HG03175 (cell line): ENCODE measurements around the gene FAM161A.
"Not testable (repeated sequence)": the region's sequence is repeated elsewhere in the genome, so short reads cannot be mapped to it uniquely, and the experiment has no call there.

ENCODE experiments used
- ATAC-seq: cut with Tn5 transposase; IDR thresholded peaks from one replicate; pipeline ENCODE4 v1.9.1; 2021; ENCODE audit warnings: mild to moderate bottlenecking, moderate library complexity; ENCODE audit not compliant: unreplicated experiment

FAM161A gene, protein sequence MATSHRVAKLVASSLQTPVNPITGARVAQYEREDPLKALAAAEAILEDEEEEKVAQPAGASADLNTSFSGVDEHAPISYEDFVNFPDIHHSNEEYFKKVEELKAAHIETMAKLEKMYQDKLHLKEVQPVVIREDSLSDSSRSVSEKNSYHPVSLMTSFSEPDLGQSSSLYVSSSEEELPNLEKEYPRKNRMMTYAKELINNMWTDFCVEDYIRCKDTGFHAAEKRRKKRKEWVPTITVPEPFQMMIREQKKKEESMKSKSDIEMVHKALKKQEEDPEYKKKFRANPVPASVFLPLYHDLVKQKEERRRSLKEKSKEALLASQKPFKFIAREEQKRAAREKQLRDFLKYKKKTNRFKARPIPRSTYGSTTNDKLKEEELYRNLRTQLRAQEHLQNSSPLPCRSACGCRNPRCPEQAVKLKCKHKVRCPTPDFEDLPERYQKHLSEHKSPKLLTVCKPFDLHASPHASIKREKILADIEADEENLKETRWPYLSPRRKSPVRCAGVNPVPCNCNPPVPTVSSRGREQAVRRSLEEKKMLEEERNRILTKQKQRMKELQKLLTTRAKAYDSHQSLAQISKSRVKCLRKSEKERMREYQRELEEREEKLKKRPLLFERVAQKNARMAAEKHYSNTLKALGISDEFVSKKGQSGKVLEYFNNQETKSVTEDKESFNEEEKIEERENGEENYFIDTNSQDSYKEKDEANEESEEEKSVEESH

GRCh38 chr2:61853847-61854563 is at the start of gene FAM161A:
Gene FAM161A, minus strand, starts transcription at chr2:61854060. Its CDS starts 19 bp downstream, at chr2:61854041.
- peak; percentile 81 for ATAC-seq

DNA sequence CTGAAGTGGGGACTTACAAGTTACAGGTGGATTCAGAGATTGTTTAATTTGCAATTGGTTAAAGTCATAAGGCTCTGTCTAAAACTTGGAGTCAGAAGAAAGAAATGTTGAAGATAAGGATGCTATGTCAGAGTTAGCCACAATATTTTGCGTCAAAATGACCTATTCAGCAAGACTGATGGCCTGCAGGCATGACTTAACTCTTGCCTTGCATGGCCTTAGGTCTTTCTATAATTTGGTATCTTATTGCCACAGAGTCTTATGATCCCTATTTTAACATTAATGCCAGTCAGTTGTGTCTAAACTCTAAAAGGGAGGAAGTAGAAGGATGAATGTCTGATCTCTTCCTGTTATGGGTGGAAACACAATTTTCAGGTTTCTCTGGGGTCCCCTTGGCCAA is 46.4 kb upstream of the FAM161A start:
- no peak for ATAC-seq

- ATAC-seq = no peak
These were observed 45.0 kb upstream of the FAM161A start for GRCh38 chr2:61898810-61899209.

DNA sequence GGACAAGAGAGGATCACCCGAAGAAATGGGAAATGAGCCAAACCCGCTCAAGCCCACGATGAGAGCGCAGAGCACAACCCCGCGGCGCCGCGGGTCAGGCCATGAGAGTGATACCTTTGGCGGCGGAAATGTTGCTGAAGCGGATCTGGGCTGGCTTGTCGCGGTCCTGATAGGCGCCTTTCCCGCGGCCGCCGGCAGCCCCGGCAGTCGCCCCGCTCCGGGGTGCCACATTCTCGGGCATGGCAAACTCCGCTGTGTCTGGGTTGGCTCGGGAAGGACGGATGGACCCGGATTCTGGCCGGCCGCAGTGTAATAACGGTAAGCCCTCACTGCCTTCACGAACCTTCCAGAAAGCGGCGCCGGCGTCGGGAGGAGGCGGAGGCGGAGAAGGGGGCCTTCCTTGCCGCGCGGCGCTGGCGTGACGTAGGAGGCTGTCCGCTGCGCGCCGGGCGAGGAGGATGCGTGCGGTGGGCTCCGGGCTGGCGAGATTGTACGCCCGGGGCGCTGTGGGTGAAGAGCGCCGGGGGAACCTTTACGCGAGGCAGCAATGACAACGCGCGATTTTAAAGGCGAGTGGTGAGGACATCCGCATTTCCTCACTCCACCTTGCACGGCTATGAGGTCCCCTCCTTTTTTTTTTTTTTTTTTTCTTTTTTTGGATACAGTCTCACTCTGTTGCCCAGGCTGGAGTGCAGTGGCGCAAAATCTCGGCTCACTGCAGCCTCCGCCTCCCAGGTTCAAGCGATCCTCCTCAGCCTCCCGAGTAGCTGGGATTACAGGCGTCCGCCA is 34.6 kb upstream of the FAM161A start, which contains the start of gene CCT4:
Gene CCT4, minus strand, starts transcription at position 390 of the 789 bp plus-strand sequence. Its CDS starts 149 bp downstream, at position 241.
- ATAC-seq = peak; percentile 82

GRCh38 chr2:61887717-61888266 is 33.9 kb upstream of the FAM161A start:
- no peak for ATAC-seq

- ATAC-seq = no peak
These were observed 32.2 kb upstream of the FAM161A start for GRCh38 chr2:61885896-61886603.

- ATAC-seq = no peak
These were observed 29.0 kb upstream of the FAM161A start for GRCh38 chr2:61882850-61883249.

GRCh38 chr2:61879351-61879750 is 25.5 kb upstream of the FAM161A start:
- not testable (repeated sequence) for ATAC-seq

DNA sequence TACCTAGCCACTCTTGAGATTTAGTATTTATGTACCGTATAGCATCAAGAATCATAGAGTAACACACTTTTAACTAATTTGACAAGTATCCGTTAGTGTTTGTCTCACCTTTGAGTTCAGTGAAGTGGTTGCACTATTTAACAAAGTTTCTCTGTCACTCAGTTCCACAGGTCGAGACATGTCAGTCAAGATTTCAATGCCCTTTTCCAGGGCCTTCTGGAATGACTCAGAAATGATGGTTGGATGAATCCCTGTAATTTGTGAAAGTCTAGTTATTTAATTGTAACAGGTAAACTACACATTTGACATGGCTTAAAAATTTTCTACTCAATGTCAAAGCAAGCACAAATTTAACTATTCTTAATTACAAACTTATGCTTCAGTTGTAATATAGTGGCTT is 24.9 kb upstream of the FAM161A start:
- ATAC-seq = no peak

GRCh38 chr2:61877571-61878245 is 23.8 kb upstream of the FAM161A start:
- ATAC-seq = no peak

DNA sequence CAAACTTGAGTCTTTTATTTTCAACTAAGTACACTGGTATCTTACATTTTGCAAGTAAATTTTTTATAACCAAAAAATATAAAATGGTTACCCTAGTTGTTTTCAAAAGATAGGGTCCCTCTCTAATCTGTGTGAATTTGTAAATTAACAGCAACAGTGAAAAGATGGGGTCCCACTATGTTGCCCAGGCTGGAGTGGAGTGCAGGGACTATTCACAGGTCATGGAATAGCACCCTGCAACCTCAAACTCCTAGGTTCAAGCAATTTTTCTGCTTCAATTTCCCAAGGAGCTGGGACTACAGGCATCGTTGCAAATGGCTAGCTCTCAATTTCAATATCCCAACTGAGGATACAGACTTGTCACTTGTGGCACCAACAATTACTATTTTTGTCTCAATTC is 22.5 kb upstream of the FAM161A start:
- no peak for ATAC-seq

DNA sequence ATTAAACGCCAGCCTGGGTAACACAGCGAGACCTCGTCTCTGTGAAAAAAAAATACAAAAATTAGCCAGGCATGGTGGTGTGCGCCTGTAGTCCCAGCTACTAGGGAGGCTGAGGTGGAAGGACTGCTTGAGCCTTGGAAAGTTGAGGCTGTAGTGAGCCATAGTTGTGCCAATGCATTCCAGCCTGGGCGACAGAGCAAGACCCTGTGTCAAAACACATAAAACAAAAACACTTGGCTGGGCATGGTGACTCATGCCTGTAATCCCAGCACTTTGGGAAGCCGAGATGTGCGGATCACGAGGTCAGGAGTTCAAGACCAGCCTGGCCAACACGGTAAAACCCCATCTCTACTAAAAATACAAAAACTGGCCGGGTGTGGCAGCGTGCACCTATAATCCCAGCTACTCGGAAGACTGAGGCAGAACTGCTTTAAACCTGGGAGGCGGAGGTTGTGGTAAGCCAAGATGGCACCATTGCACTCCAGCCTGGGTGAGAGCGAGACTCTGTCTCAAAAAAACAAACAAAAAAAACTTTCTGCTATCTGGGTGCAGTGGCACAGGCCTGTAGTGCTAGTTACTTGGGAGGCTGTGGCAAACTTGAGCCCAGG is 12.7 kb upstream of the FAM161A start:
- ATAC-seq = not testable (repeated sequence)

DNA sequence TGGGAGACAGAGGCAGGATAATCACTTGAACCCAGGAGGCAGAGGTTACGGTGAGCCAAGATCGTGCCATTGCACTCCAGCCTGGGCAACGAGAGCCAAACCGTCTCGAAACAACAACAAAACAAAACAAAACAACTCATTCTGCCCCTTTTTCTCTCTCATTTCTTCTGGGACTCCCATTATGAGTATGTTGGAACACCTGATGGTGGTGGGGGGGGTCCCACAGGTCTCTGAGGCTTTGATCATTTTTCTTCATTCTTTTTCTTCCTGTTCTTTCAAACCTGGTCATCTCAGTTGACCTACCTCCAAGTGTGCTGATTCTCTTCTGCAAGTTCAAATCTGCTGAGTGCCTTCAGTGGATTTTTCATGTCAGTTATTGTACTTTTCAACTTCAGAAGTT is 8.2 kb upstream of the FAM161A start:
- no peak for ATAC-seq

DNA sequence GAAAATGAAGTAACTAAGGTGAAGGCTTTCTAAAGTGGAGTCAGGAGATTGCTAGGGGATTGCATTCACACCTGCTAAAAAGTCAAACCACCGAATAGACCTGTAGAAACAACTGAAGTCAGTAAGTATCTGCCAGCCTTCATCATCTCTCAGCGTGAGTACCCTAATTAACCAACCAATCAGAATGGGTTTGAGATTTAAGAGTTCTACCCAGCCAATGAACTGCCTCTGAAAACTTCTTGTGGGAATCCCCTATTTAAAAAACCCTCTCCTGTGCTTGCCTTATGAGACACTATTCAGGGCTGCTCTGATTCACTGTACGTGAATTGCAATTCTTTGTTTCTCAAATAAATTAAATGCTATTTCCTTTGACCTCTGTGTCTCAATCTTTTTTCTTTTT is 3.4 kb upstream of the FAM161A start:
- ATAC-seq = no peak

DNA sequence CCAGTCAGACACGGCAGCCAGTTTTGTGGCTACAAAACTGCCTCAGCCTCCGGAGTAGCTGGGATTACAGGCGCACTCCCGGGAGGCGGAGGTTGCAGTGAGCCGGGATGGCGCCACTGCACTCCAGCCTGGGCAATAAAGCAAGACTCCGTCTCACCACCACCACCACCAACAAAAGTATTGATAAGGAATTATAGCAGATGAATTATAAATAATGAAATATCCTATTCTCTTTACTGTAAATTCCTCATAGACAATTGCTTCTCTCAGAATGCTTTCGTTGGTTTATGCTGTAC is 1.4 kb upstream of the FAM161A start:
- no peak for ATAC-seq

DNA sequence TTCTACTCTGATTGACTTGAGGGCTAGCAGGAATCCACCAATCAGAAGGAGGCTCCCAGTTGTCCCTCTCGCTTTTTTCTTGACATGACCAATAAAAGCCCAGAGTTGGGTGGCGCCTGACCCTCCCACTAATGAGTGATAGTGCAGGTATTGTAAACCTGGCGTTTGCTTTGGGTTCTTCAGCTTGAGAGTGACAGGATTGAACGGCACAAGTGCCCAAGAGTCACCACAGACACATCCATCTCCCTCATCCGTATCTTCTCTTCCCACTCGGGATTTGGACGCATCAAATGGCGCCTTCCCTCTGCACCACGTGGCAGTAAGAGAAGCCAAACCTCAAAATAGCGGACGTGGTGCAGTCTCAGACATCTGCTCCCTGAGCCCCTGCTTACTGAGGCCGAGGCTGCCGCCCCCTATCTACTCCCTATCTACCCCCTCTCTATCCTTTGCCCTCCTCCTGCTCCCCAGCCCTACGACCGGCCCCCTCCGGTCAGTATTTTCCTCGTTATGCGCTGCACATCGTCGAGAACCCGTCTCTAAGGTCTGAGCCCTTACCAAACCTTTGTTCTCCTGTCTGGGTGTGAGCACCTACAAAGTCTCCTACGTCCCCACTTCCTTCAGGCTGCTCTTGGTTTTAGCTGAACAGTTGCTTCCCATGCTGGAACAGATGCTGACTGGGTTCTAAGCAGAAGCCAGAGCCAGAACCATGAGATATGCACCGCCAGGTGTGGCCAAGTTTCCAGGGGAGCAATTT is 881 bp upstream of the FAM161A start:
- peak; percentile 94 for ATAC-seq

DNA sequence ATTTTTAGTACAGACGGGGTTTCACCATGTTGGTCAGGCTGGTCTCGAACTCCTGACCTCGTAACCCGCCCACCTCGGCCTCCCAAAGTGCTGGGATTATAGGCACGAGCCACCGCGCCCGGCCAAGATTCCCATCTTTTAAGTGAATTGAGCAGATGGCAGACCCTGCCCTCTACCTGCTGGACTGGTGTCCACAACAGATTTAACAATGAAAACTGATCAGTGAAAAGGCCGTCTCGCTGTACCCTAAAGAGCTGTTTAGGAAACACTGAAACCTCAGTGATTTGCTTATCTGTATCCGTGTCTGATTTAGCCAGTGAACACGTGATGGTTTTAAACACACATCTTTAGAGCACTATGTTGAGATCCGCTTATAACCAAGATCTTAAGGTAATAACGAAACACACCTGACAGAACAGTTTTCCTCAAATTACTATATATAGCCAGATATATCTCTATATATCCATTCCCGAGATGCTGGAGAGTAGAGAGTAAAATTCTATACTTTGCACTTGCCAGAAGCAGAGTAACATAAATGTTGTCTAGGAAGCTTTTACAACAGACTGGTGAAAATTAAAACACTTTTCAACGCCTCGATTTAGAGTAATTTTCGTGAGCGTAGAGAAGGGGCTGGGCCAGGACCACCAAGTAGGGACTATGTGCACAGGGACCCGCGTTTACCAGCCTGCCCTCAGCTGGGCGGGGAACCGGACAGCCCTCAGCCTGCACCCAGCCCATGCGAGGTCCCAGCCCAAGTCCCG is 594 bp downstream of the FAM161A start:
- ATAC-seq = peak; percentile 54
